HepG2 (cell line): ENCODE results near the gene AHSP. TPM values are rescaled to one million over a fixed set of nuclear protein-coding genes. Genes with fewer than 3 reads are reported as not detected.

Experiments
- ATAC-seq: fragments of 200-7000 bp; cut with Tn5 transposase; 3 replicates; pipeline ENCODE4 v1.9.1; 2020; ENCODE audit warnings: mild to moderate bottlenecking, moderate library complexity
- BruUV-seq: library from RNA; stranded (reverse); fragments of 400-500 nt; replicated peaks from 2 replicates; lab custom pipeline; 2021; lab: Mats Ljungman, UMichigan
- CTCF ChIA-PET: fragments of 300-600 bp; formaldehyde crosslinking; extraction: SDS; loops from one replicate; lab custom pipeline; 2021; ENCODE audit warnings: low total read pairs, inconsistent platforms, low intra/inter-chr PET ratio; lab: Yijun Ruan, JAX
- POLR2A ChIA-PET: fragments of 350-600 bp; sonication (Branson Sonifier 250); formaldehyde crosslinking; loops from one replicate; lab custom pipeline; 2020; ENCODE audit warnings: antibody characterized with exemption, inconsistent platforms; lab: Yijun Ruan, JAX
- DNase-seq: peaks from one replicate; pipeline ENCODE4 v3.0.0-alpha.2; 2015; ENCODE audit warnings: low spot score
- FAIRE-seq: peaks from 3 replicates; lab custom pipeline; 2011; peaks lifted over from hg19 to GRCh38; lab: Jason Lieb, UNC
- H2AFZ ChIP-seq: one replicate; pipeline ENCODE4 v1.6.1; 2011; ENCODE audit warnings: low read length, inconsistent platforms
- H3K27ac ChIP-seq: fragments of 300-600 bp; 3 replicates; pipeline ENCODE4 v1.8.0; 2011; ENCODE audit warnings: mixed run types, mild to moderate bottlenecking, mixed read lengths, low read length, inconsistent platforms; ENCODE audit not compliant: insufficient read depth; ENCODE audit errors: extremely low read length
- H3K27me3 ChIP-seq, 2 experiments: fragments of 200-600 bp in 1 of 2; 2 replicates in 1 of 2; 3 replicates in 1 of 2; pipeline versions ENCODE4 v1.6.0 to v1.8.0; 2011; ENCODE audit warnings: low read length in 2 of 2, mild to moderate bottlenecking in 2 of 2, moderate library complexity in 2 of 2, inconsistent platforms in 1 of 2; ENCODE audit not compliant: insufficient read depth in 2 of 2, control insufficient read depth in 1 of 2
- H3K36me3 ChIP-seq, 2 experiments: fragments of 200-600 bp in 1 of 2; replicated peaks in 1 of 2; 2 replicates in 1 of 2; 3 replicates in 1 of 2; pipeline versions ENCODE4 v1.5.1 to v1.8.0; 2011; ENCODE audit warnings: low read length in 2 of 2, inconsistent platforms in 1 of 2; ENCODE audit not compliant: insufficient read depth in 2 of 2, control insufficient read depth in 1 of 2
- H3K4me1 ChIP-seq: 2 replicates; pipeline ENCODE4 v1.5.1; 2012; ENCODE audit warnings: low read length, inconsistent platforms; ENCODE audit not compliant: insufficient read depth
- H3K4me2 ChIP-seq: 2 replicates; pipeline ENCODE4 v1.6.0; 2011; ENCODE audit warnings: low read depth, low read length, inconsistent platforms
- H3K4me3 ChIP-seq, 3 experiments: fragments of 200-600 bp in 1 of 3; sonication (generic), shearing (Covaris generic) in 1 of 3; replicated peaks in 1 of 3; 2 replicates each; pipeline ENCODE4 v1.5.1; 2011 to 2016; ENCODE audit warnings: low read length in 3 of 3, inconsistent platforms in 2 of 3, low read depth in 2 of 3, mild to moderate bottlenecking in 2 of 3, control low read depth in 1 of 3, mixed read lengths in 1 of 3; ENCODE audit not compliant: insufficient read depth in 1 of 3
- H3K79me2 ChIP-seq: one replicate; pipeline ENCODE4 v1.6.1; 2011; ENCODE audit warnings: low read length, inconsistent platforms; ENCODE audit not compliant: insufficient read depth
- H3K9ac ChIP-seq: 2 replicates; pipeline ENCODE4 v1.6.0; 2011; ENCODE audit warnings: mild to moderate bottlenecking, low read depth, low read length, inconsistent platforms; ENCODE audit not compliant: insufficient read depth
- H3K9me3 ChIP-seq: 2 replicates; pipeline ENCODE4 v1.5.1; 2012; ENCODE audit warnings: mild to moderate bottlenecking, low read length
- H4K20me1 ChIP-seq: 2 replicates; pipeline ENCODE4 v1.6.0; 2011; ENCODE audit warnings: inconsistent platforms, mild to moderate bottlenecking, low read length, moderate library complexity; ENCODE audit not compliant: insufficient read depth
- ARNT ChIP-seq: fragments of 450-650 bp; IDR thresholded peaks from 2 replicates; pipeline ENCODE4 v1.6.1; 2017
- ARNTL ChIP-seq: sonication (generic); formaldehyde crosslinking; IDR thresholded peaks from 2 replicates; pipeline ENCODE4 v1.4.0; 2020; ENCODE audit warnings: mild to moderate bottlenecking, missing genetic modification reagents
- EZH2 ChIP-seq: conservative IDR thresholded peaks from 2 replicates; pipeline ENCODE4 v1.6.1; 2012; ENCODE audit warnings: mild to moderate bottlenecking, low read depth, low read length, moderate library complexity
- FLYWCH1 ChIP-seq: sonication (generic); formaldehyde crosslinking; IDR thresholded peaks from 2 replicates; pipeline ENCODE4 v1.8.1; 2023; ENCODE audit warnings: mild to moderate bottlenecking, missing genetic modification reagents
- MAFF ChIP-seq: IDR thresholded peaks from 2 replicates; pipeline ENCODE4 v1.6.1; 2011; ENCODE audit warnings: low read depth, low read length, improper control_type of control experiment
- MAFK ChIP-seq, 2 experiments: IDR thresholded peaks in 1 of 2; conservative IDR thresholded peaks in 1 of 2; 2 replicates each; pipeline ENCODE4 v1.6.1; 2011; ENCODE audit warnings: improper control_type of control experiment in 2 of 2, low read length in 2 of 2
- MED1 ChIP-seq: sonication (generic); formaldehyde crosslinking; IDR thresholded peaks from 2 replicates; pipeline ENCODE4 v1.4.0; 2020; ENCODE audit warnings: missing genetic modification reagents
- PATZ1 ChIP-seq: sonication (generic); formaldehyde crosslinking; IDR thresholded peaks from 2 replicates; pipeline ENCODE4 v1.4.0; 2020; ENCODE audit warnings: missing genetic modification reagents
- ZBTB33 ChIP-seq: sonication (generic); formaldehyde crosslinking; IDR thresholded peaks from 2 replicates; pipeline ENCODE4 v1.4.0; 2020; ENCODE audit warnings: missing genetic modification reagents
- WGBS: methylation state at CpG from one replicate; pipeline ENCODE4 v1.1.6; 2017; ENCODE audit warnings: low lambda C conversion rate; 5-methylcytosine and 5-hydroxymethylcytosine counted together
- in situ Hi-C: cut with HindIII; loops from 2 replicates; pipeline ENCODE4 v1.10.0; 2017; ENCODE audit warnings: low pct_unique_long_range_greater_than_20kb; ENCODE audit not compliant: extremely low pct_ligation_motif_present
- intact Hi-C: fragments of 100-400 bp; cut with micrococcal nuclease; formaldehyde crosslinking; loops from one replicate; pipeline ENCODE4 v1.10.0; 2022; ENCODE audit not compliant: unreplicated experiment
- polyA plus RNA-seq, 8 experiments: library from polyadenylated mRNA; depleted of rRNA in 3 of 8; stranded (reverse) in 7 of 8; unstranded in 1 of 8; fragments of >200 nt; fragmentation: Illumina TruSeq in 4 of 8; extraction: Trizol in 4 of 8; gene quantifications; 2 replicates each; pipeline versions ENCODE4 v1.2.1 to v1.2.3, GENCODE V29; 2011 to 2016; ENCODE audit warnings: low read depth in 4 of 8, missing spikeins in 1 of 8, mixed read lengths in 1 of 8; ENCODE audit not compliant: insufficient read depth in 1 of 8
- total RNA-seq, 5 experiments: library from RNA; depleted of rRNA; stranded (reverse); fragments of >200 nt; fragmentation: Illumina TruSeq; extraction: Trizol; gene quantifications; 2 replicates each; pipeline ENCODE4 v1.2.3, GENCODE V29; 2016; ENCODE audit warnings: low read depth in 1 of 5

Gene AHSP
- total and polyA plus RNA-seq, 2 of the 13 experiments (the other 11 are each of a cell fraction or from before 2014, with no cell fraction given): not detected

GRCh38 chr16:31530405-31530804, 2.7 kb downstream of the AHSP start:
- TF ChIP-seq ARNTL (CRISPR knock-in tag) (no peak), MAFK (conservative IDR thresholded peaks at IDR 0.05 in 1 of 2, IDR thresholded peaks at IDR 0.05 in 1 of 2; ENCODE audit: low read length in 2 of 2) (peak; percentile 73 to 87), MAFF (peak; percentile 69), PATZ1 (no peak), ZBTB33 (CRISPR knock-in tag) (no peak), MED1 (CRISPR knock-in tag) (no peak), ARNT (no peak), FLYWCH1 (CRISPR knock-in tag) (no peak), EZH2 (0 out of 2 replicates have a peak, but pooled peaks have one; percentile 18)
- ATAC-seq: no peak
- CTCF ChIA-PET: no interaction called here
- no peaks in the 10 kb centered on the region for H3K9me3 ChIP-seq
- H3K9ac ChIP-seq: no peak overlapping the region
- H3K27ac ChIP-seq: no peak overlapping the region
- in situ Hi-C loops (no loop called here), intact Hi-C loops (no loop called here)
- POLR2A ChIA-PET: no interaction called here
- H4K20me1 ChIP-seq: no peaks in the 10 kb centered on the region
- BruUV-seq: no TSS peak
- no peak overlapping the region for H3K4me2 ChIP-seq
- no peak overlapping the region for H3K4me3 ChIP-seq
- DNase-seq: no peak
- no peaks in the 10 kb centered on the region for H3K36me3 ChIP-seq
- H3K4me1 ChIP-seq: peaks cover 26% of the 10 kb centered on the region
- FAIRE-seq: no peak
- H2AFZ ChIP-seq: no peak overlapping the region
- H3K27me3 ChIP-seq: peaks cover 0 to 28% of the 10 kb centered on the region in 2 experiments; a peak in 4 of 5 replicates
- 10% methylated on average over 5 of the region's 5 CpGs for WGBS
- H3K79me2 ChIP-seq: no peaks in the 10 kb centered on the region
